Esophagus squamous epithelium (tissue), 5 donors: ENCODE data around the gene STK10. TPM values are rescaled to one million over a fixed set of nuclear protein-coding genes. Genes with fewer than 3 reads are reported as not detected.

Experiments used
- DNase-seq: peaks from one replicate; lab custom pipeline; 2025; lab: John Stamatoyannopoulos, UW
- H3K27ac ChIP-seq, 4 donors: fragments of 200-600 bp; sonication (generic); one replicate each; pipeline ENCODE4 v1.5.1; 2016 to 2019; ENCODE audit warnings: mild to moderate bottlenecking in 1 of 4
- H3K27me3 ChIP-seq, 4 donors: fragments of 200-600 bp; sonication (generic); 1 replicate in 3 of 4; 2 replicates in 1 of 4; pipeline versions ENCODE4 v1.5.1 to v1.6.0; 2017 to 2021; ENCODE audit warnings: antibody characterized with exemption in 1 of 4
- H3K36me3 ChIP-seq, 3 donors: fragments of 200-600 bp; sonication (generic); one replicate each; pipeline ENCODE4 v1.5.1; 2016 to 2019
- H3K4me1 ChIP-seq, 3 donors: fragments of 200-600 bp; sonication (generic); one replicate each; pipeline ENCODE4 v1.5.1; 2017 to 2019
- H3K4me3 ChIP-seq, 4 donors: fragments of 200-600 bp; sonication (generic); 1 replicate in 3 of 4; 2 replicates in 1 of 4; pipeline ENCODE4 v1.5.1; 2016 to 2019; ENCODE audit warnings: mild to moderate bottlenecking in 2 of 4, moderate library complexity in 1 of 4
- H3K9me3 ChIP-seq, 3 donors: fragments of 200-600 bp; sonication (generic); one replicate each; pipeline ENCODE4 v1.5.1; 2016 to 2019
- CTCF ChIP-seq, 6 experiments: fragments of 450-650 bp in 4 of 6; fragments of 200-600 bp in 2 of 6; sonication (generic) in 2 of 6; IDR thresholded peaks; one replicate each; pipeline ENCODE4 v1.5.1; 2016 to 2019; ENCODE audit warnings: antibody characterized with exemption in 6 of 6, mild to moderate bottlenecking in 4 of 6, moderate library complexity in 4 of 6
- POLR2A ChIP-seq, 4 donors: fragments of 450-650 bp; IDR thresholded peaks; one replicate each; pipeline ENCODE4 v1.6.1; 2017; ENCODE audit warnings: antibody characterized with exemption in 4 of 4, mild to moderate bottlenecking in 4 of 4, moderate library complexity in 3 of 4
- WGBS, 2 donors: methylation state at CpG; one replicate each; pipeline ENCODE4 v1.1.5; 2018; 5-methylcytosine and 5-hydroxymethylcytosine counted together
- intact Hi-C: fragments of 100-400 bp; cut with DNase I; formaldehyde crosslinking; loops from one replicate; pipeline ENCODE4 v1.15.0; 2022
- total RNA-seq, 4 donors: library from RNA; depleted of rRNA; stranded (reverse); fragments of >200 nt; gene quantifications; one replicate each; pipeline ENCODE4 v1.1.0, GENCODE V29; 2016
- donor health status: DM: yes; HTN: yes; CAD: no.

The STK10 gene
- total RNA-seq, 4 donors from 2014 or later: 5.4 to 15.6 (median 8.9) TPM

- no peak overlapping the region for H3K27ac ChIP-seq
Observed at GRCh38 chr5:172093559-172093958, 94.5 kb downstream of the STK10 start.

GRCh38 chr5:172091956-172092732 is 95.9 kb downstream of the STK10 start:
- DNase-seq: no peak
- no peak for TF ChIP-seq POLR2A (IDR thresholded peaks at IDR 0.05)
- TF ChIP-seq CTCF (IDR thresholded peaks at IDR 0.05): no peak

More at GRCh38 chr5:172093559-172093958, 94.5 kb downstream of the STK10 start:
- DNase-seq: no peak
- Histone ChIP-seq H3K4me3 (no peak overlapping the region), H3K27me3 (no peaks in the 10 kb centered on the region), H3K4me1 (no peaks in the 10 kb centered on the region), H3K36me3 (peaks cover 0 to 39% (median 4%) of the 10 kb centered on the region in 3 donors), H3K9me3 (no peaks in the 10 kb centered on the region)
- intact Hi-C loops: no loop called here
- WGBS, 2 donors: 93% methylated on average over 3 of the region's 10 CpGs; no CpG with 5 or more reads in 1 of the 2 donors
- no peak for TF ChIP-seq CTCF (IDR thresholded peaks at IDR 0.05)
- TF ChIP-seq POLR2A (IDR thresholded peaks at IDR 0.05): no peak

GRCh38 chr5:172090976-172091547 is 97.0 kb downstream of the STK10 start:
- WGBS, 2 donors: 91% methylated on average over 10 of the region's 10 CpGs
- no peaks in the 10 kb centered on the region for H3K4me1 ChIP-seq
- no peaks in the 10 kb centered on the region for H3K9me3 ChIP-seq
- peaks cover 0 to 39% (median 4%) of the 10 kb centered on the region in 3 donors for H3K36me3 ChIP-seq
- H3K27me3 ChIP-seq: no peaks in the 10 kb centered on the region
- TF ChIP-seq CTCF (IDR thresholded peaks at IDR 0.05): no peak
- TF ChIP-seq POLR2A (IDR thresholded peaks at IDR 0.05): no peak
- intact Hi-C loops: no loop called here
- DNase-seq: no peak
- H3K27ac ChIP-seq: no peak overlapping the region
- H3K4me3 ChIP-seq: no peak overlapping the region

More at GRCh38 chr5:172091956-172092732, 95.9 kb downstream of the STK10 start:
- no peak overlapping the region for H3K27ac ChIP-seq
- H3K9me3 ChIP-seq: no peaks in the 10 kb centered on the region
- H3K27me3 ChIP-seq: no peaks in the 10 kb centered on the region
- no peak overlapping the region for H3K4me3 ChIP-seq
- WGBS, 2 donors: 90 to 95% methylated on average over 9 to 16 of the region's 17 CpGs
- intact Hi-C loops: no loop called here
- H3K4me1 ChIP-seq: no peaks in the 10 kb centered on the region
- H3K36me3 ChIP-seq: peaks cover 0 to 39% (median 4%) of the 10 kb centered on the region in 3 donors

- DNase-seq: no peak
- no peak overlapping the region for H3K27ac ChIP-seq
- H3K27me3 ChIP-seq: no peaks in the 10 kb centered on the region
- 90 to 91% methylated on average over 7 of the region's 7 CpGs for WGBS, 2 donors
- no peaks in the 10 kb centered on the region for H3K4me1 ChIP-seq
- peaks cover 0 to 29% (median 4%) of the 10 kb centered on the region in 3 donors for H3K36me3 ChIP-seq
- H3K9me3 ChIP-seq: no peaks in the 10 kb centered on the region
- TF ChIP-seq POLR2A (IDR thresholded peaks at IDR 0.05): no peak
- no peak for TF ChIP-seq CTCF (IDR thresholded peaks at IDR 0.05)
- no peak overlapping the region for H3K4me3 ChIP-seq
- intact Hi-C loops: no loop called here
Observed at GRCh38 chr5:172089298-172090117, 98.5 kb downstream of the STK10 start.
